HCT116 (cell line): Measurements from ENCODE around the gene CEP131. TPM values are rescaled to one million over a fixed set of nuclear protein-coding genes. Genes with fewer than 3 reads are reported as not detected.

Experiments
- ATAC-seq: fragments of 200-7000 bp; cut with Tn5 transposase; 2 replicates; pipeline ENCODE4 v1.9.1; 2020; ENCODE audit warnings: mild to moderate bottlenecking, moderate library complexity
- BruUV-seq: library from RNA; stranded (reverse); fragments of 400-500 nt; replicated peaks from 2 replicates; lab custom pipeline; 2021; lab: Mats Ljungman, UMichigan
- CTCF ChIA-PET: fragments of 300-600 bp; sonication (Branson Sonifier 250); formaldehyde crosslinking; loops from one replicate; lab custom pipeline; 2021; ENCODE audit warnings: antibody characterized with exemption; lab: Charles Lee
- POLR2A ChIA-PET: fragments of 300-600, 350-600 bp; sonication (Branson Sonifier 250); formaldehyde crosslinking; loops from one replicate; lab custom pipeline; 2021; ENCODE audit warnings: antibody characterized with exemption; lab: Charles Lee
- RAD21 ChIA-PET, 2 experiments: fragments of 300-600 bp; sonication (Branson Sonifier 250); formaldehyde crosslinking; loops; one replicate each; lab custom pipeline; 2023; ENCODE audit warnings: low total read pairs in 2 of 2; ENCODE audit not compliant: uncharacterized antibody in 2 of 2, unreplicated experiment in 2 of 2, low non-redundant PET in 1 of 2; lab: Charles Lee
- DNase-seq: peaks from one replicate; pipeline ENCODE4 v3.0.0-alpha.2; 2010; ENCODE audit warnings: low read depth, low spot score
- H2AFZ ChIP-seq: fragments of 200-600 bp; shearing (Covaris generic), sonication (generic); 2 replicates; pipeline ENCODE4 v1.6.1; 2017; ENCODE audit warnings: low read depth, mixed run types, mixed read lengths, antibody characterized with exemption, low read length; ENCODE audit not compliant: poor library complexity, severe bottlenecking
- H3K27ac ChIP-seq: 2 replicates; pipeline ENCODE4 v1.5.1; 2012; ENCODE audit warnings: low read depth, low read length
- H3K27me3 ChIP-seq: fragments of 200-600 bp; sonication (generic); 2 replicates; pipeline ENCODE4 v1.6.1; 2016; ENCODE audit warnings: mixed run types, low read length, mixed read lengths; ENCODE audit not compliant: insufficient read depth
- H3K36me3 ChIP-seq, 2 experiments: fragments of 200-500 bp in 1 of 2; fragments of 200-600 bp in 1 of 2; sonication (Bioruptor generic) in 1 of 2; sonication (generic) in 1 of 2; 2 replicates each; pipeline versions ENCODE4 v1.5.1 to v1.6.1; 2014 to 2016; ENCODE audit warnings: low read length in 2 of 2, inconsistent platforms in 1 of 2, mixed read lengths in 1 of 2, mixed run types in 1 of 2; ENCODE audit not compliant: insufficient read depth in 2 of 2, control insufficient read depth in 1 of 2
- H3K4me1 ChIP-seq, 2 experiments: fragments of 200-600 bp in 1 of 2; sonication (generic) in 1 of 2; 2 replicates each; pipeline versions ENCODE4 v1.5.1 to v1.6.1; 2012 to 2017; ENCODE audit warnings: low read length in 2 of 2, inconsistent platforms in 1 of 2, mild to moderate bottlenecking in 1 of 2, mixed read lengths in 1 of 2, mixed run types in 1 of 2, moderate library complexity in 1 of 2; ENCODE audit not compliant: insufficient read depth in 2 of 2, control insufficient read depth in 1 of 2
- H3K4me2 ChIP-seq: fragments of 200-600 bp; sonication (generic); 2 replicates; pipeline ENCODE4 v1.6.1; 2017; ENCODE audit warnings: mixed run types, low read length, mixed read lengths
- H3K4me3 ChIP-seq, 2 experiments: fragments of 200-600 bp in 1 of 2; sonication (generic) in 1 of 2; replicated peaks in 1 of 2; 2 replicates each; pipeline ENCODE4 v1.5.1; 2011 to 2016; ENCODE audit warnings: low read length in 2 of 2, control low read depth in 1 of 2, low read depth in 1 of 2, mild to moderate bottlenecking in 1 of 2, mixed read lengths in 1 of 2, mixed run types in 1 of 2
- H3K79me2 ChIP-seq: fragments of 200-600 bp; sonication (generic); 2 replicates; pipeline ENCODE4 v1.6.1; 2017; ENCODE audit warnings: mild to moderate bottlenecking, mixed run types, low read length, moderate library complexity, mixed read lengths; ENCODE audit not compliant: insufficient read depth
- H3K9ac ChIP-seq: fragments of 200-600 bp; sonication (generic); 2 replicates; pipeline ENCODE4 v1.6.1; 2016; ENCODE audit warnings: low read length, mixed read lengths
- H3K9me2 ChIP-seq: fragments of 200-600 bp; sonication (generic), shearing (Covaris generic); 2 replicates; pipeline ENCODE4 v1.6.1; 2017; ENCODE audit warnings: mixed run types, mild to moderate bottlenecking, moderate library complexity; ENCODE audit not compliant: insufficient read depth
- H3K9me3 ChIP-seq, 2 experiments: fragments of 200-500 bp in 1 of 2; fragments of 200-600 bp in 1 of 2; sonication (Bioruptor generic) in 1 of 2; sonication (generic) in 1 of 2; 2 replicates each; pipeline ENCODE4 v1.6.1; 2014 to 2017; ENCODE audit warnings: low read length in 2 of 2, mixed read lengths in 2 of 2, inconsistent platforms in 1 of 2, low read depth in 1 of 2, mild to moderate bottlenecking in 1 of 2, mixed run types in 1 of 2, moderate library complexity in 1 of 2; ENCODE audit not compliant: control insufficient read depth in 1 of 2, insufficient read depth in 1 of 2
- H4K20me1 ChIP-seq: fragments of 200-600 bp; sonication (generic), shearing (Covaris generic); 2 replicates; pipeline ENCODE4 v1.6.1; 2017; ENCODE audit warnings: mixed run types, mild to moderate bottlenecking, moderate library complexity; ENCODE audit not compliant: insufficient read depth
- CEBPB ChIP-seq: IDR thresholded peaks from 2 replicates; pipeline ENCODE4 v1.6.1; 2012; ENCODE audit warnings: low read depth
- CTCF ChIP-seq, 3 experiments: fragments of 200-600 bp in 1 of 3; sonication (generic) in 1 of 3; IDR thresholded peaks in 2 of 3; conservative IDR thresholded peaks in 1 of 3; 2 replicates each; pipeline ENCODE4 v1.5.1; 2012 to 2017; ENCODE audit warnings: low read depth in 2 of 3, low read length in 2 of 3, antibody characterized with exemption in 1 of 3, borderline replicate concordance in 1 of 3, control low read depth in 1 of 3, mild to moderate bottlenecking in 1 of 3, mixed read lengths in 1 of 3, mixed run types in 1 of 3, moderate library complexity in 1 of 3; ENCODE audit not compliant: insufficient read depth in 1 of 3
- EGR1 ChIP-seq: IDR thresholded peaks from 2 replicates; pipeline ENCODE4 v1.6.1; 2012; ENCODE audit warnings: low read depth
- ELF1 ChIP-seq: IDR thresholded peaks from 2 replicates; pipeline ENCODE4 v1.6.1; 2012; ENCODE audit warnings: low read depth, borderline replicate concordance
- EZH2 ChIP-seq: fragments of 200-600 bp; sonication (generic); IDR thresholded peaks from 2 replicates; pipeline ENCODE4 v1.6.1; 2017; ENCODE audit warnings: antibody characterized with exemption, mixed run types
- EZH2phosphoT487 ChIP-seq: fragments of 200-600 bp; IDR thresholded peaks from 2 replicates; pipeline ENCODE4 v1.6.1; 2018; ENCODE audit warnings: antibody characterized with exemption, borderline replicate concordance
- FOSL1 ChIP-seq: IDR thresholded peaks from 2 replicates; pipeline ENCODE4 v1.6.1; 2012; ENCODE audit warnings: low read depth
- JUND ChIP-seq: IDR thresholded peaks from 2 replicates; pipeline ENCODE4 v1.6.1; 2012
- POLR2A ChIP-seq: IDR thresholded peaks from 2 replicates; pipeline ENCODE4 v1.7.0; 2011; ENCODE audit warnings: borderline replicate concordance; ENCODE audit not compliant: insufficient read depth, insufficient read length; ENCODE audit errors: extremely low read depth
- POLR2AphosphoS5 ChIP-seq: IDR thresholded peaks from 2 replicates; pipeline ENCODE4 v1.6.1; 2011; ENCODE audit warnings: mild to moderate bottlenecking, low read depth, low read length, moderate library complexity
- RAD21 ChIP-seq: IDR thresholded peaks from 2 replicates; pipeline ENCODE4 v1.6.1; 2012; ENCODE audit warnings: low read depth, mild to moderate bottlenecking
- REST ChIP-seq: IDR thresholded peaks from 2 replicates; pipeline ENCODE4 v1.6.1; 2012; ENCODE audit warnings: low read depth
- SIN3A ChIP-seq: IDR thresholded peaks from 2 replicates; pipeline ENCODE4 v1.6.1; 2012; ENCODE audit warnings: low read depth
- SP1 ChIP-seq: IDR thresholded peaks from 2 replicates; pipeline ENCODE4 v1.6.1; 2012; ENCODE audit warnings: low read depth
- SRF ChIP-seq: IDR thresholded peaks from 2 replicates; pipeline ENCODE4 v1.6.1; 2012; ENCODE audit warnings: low read depth
- TCF7L2 ChIP-seq: IDR thresholded peaks from 2 replicates; pipeline ENCODE4 v1.7.0; 2011; ENCODE audit warnings: borderline replicate concordance, inconsistent platforms; ENCODE audit not compliant: insufficient read depth, insufficient read length; ENCODE audit errors: extremely low read depth
- YY1 ChIP-seq: IDR thresholded peaks from 2 replicates; pipeline ENCODE4 v1.6.1; 2011; ENCODE audit warnings: low read length, low read depth, moderate library complexity, mild to moderate bottlenecking; ENCODE audit not compliant: insufficient replicate concordance; ENCODE audit errors: extremely low read depth
- ZBTB33 ChIP-seq: IDR thresholded peaks from 2 replicates; pipeline ENCODE4 v1.6.1; 2011; ENCODE audit warnings: mild to moderate bottlenecking, low read length, moderate library complexity; ENCODE audit not compliant: insufficient replicate concordance; ENCODE audit errors: extremely low read depth
- ZNF274 ChIP-seq: fragments of 200-500 bp; sonication (Bioruptor generic); IDR thresholded peaks from 2 replicates; pipeline ENCODE4 v1.6.1; 2014; ENCODE audit warnings: mild to moderate bottlenecking, low read depth, low read length, inconsistent platforms
- intact Hi-C: fragments of 100-400 bp; cut with micrococcal nuclease; formaldehyde crosslinking; loops from 2 replicates; pipeline ENCODE4 v1.10.0; 2022
- total RNA-seq: library from RNA; stranded (reverse); gene quantifications from one replicate; pipeline ENCODE4 v1.2.1, GENCODE V29; 2021; ENCODE audit not compliant: unreplicated experiment

Gene CEP131
- total RNA-seq, 1 experiment from 2014 or later = 30.2 TPM

GRCh38 chr17:81173052-81173761 is 49.6 kb downstream of the CEP131 start:
- Histone ChIP-seq H2AFZ (no peak overlapping the region), H3K27ac (no peak overlapping the region), H3K4me3 (no peak overlapping the region), H3K9me3 (peaks cover 0 to 6% of the 10 kb centered on the region in 2 experiments; a peak in 1 of 4 replicates), H3K9ac (no peak overlapping the region), H3K27me3 (no peaks in the 10 kb centered on the region), H3K4me1 (no peaks in the 10 kb centered on the region), H4K20me1 (no peaks in the 10 kb centered on the region), H3K36me3 (no peaks in the 10 kb centered on the region), H3K4me2 (no peak overlapping the region), H3K9me2 (no peaks in the 10 kb centered on the region), H3K79me2 (no peaks in the 10 kb centered on the region)
- ATAC-seq (no peak), DNase-seq (no peak)
- BruUV-seq = no TSS peak
- TF ChIP-seq YY1 (no peak), SP1 (no peak), RAD21 (no peak), SRF (no peak), REST (no peak), JUND (no peak), ZBTB33 (no peak), CEBPB (no peak), POLR2AphosphoS5 (no peak), EZH2phosphoT487 (no peak), POLR2A (no peak), SIN3A (no peak), EZH2 (no peak), ZNF274 (no peak), EGR1 (no peak), ELF1 (no peak), TCF7L2 (no peak), FOSL1 (no peak), CTCF (IDR thresholded peaks at IDR 0.05 in 2 of 3, conservative IDR thresholded peaks at IDR 0.05 in 1 of 3; ENCODE audit: borderline replicate concordance in 1 of 3, insufficient read depth in 1 of 3, low read depth in 2 of 3, low read length in 2 of 3) (no peak)
- ChIA-PET RAD21 (no interaction called here), POLR2A (no interaction called here), CTCF (no interaction called here)
- intact Hi-C loops = no loop called here
